ENCODE measurements around the gene IFT81. TPM values are rescaled to one million over a fixed set of nuclear protein-coding genes. Genes with fewer than 3 reads are reported as not detected.
A peak's percentile ranks its signal among the peaks of the same experiment; 100 is the strongest.

IFT81 gene
- total RNA-seq, 2 experiments from 2014 or later: 1.4 to 2.2 TPM

- CTCF ChIA-PET: no interaction called here
- no peaks in the 10 kb centered on the region for H3K9me3 Mint-ChIP-seq (ENCODE audit: low read depth)
- DNase-seq (no peak), ATAC-seq (no peak)
- no peak overlapping the region for H3K27ac Mint-ChIP-seq
- peaks cover 25% of the 10 kb centered on the region for H3K27me3 Mint-ChIP-seq
- no peak overlapping the region for H3K4me3 Mint-ChIP-seq
- H3K36me3 Mint-ChIP-seq: no peaks in the 10 kb centered on the region
- H3K4me1 Mint-ChIP-seq: no peaks in the 10 kb centered on the region
Measured at GRCh38 chr12:110235383-110235782, 111.2 kb downstream of the IFT81 start.

GRCh38 chr12:110243227-110243626 lies 119.1 kb downstream of the IFT81 start:
- Mint-ChIP-seq H3K36me3 (no peaks in the 10 kb centered on the region), H3K9me3 (ENCODE audit: low read depth) (no peaks in the 10 kb centered on the region), H3K27me3 (no peaks in the 10 kb centered on the region), H3K4me3 (no peak overlapping the region), H3K4me1 (no peaks in the 10 kb centered on the region), H3K27ac (no peak overlapping the region)
- no peak for ATAC-seq
- CTCF ChIA-PET: interaction anchor here (0.6 to 0.7 kb wide), 2 partner anchors 46 to 122 kb away, joined by 3 read pairs; no protein-coding TSS in a partner anchor
- DNase-seq: peak; percentile 30

- H3K4me3 Mint-ChIP-seq: no peak overlapping the region
- H3K27me3 Mint-ChIP-seq: no peaks in the 10 kb centered on the region
- no peak overlapping the region for H3K27ac Mint-ChIP-seq
- H3K4me1 Mint-ChIP-seq: no peaks in the 10 kb centered on the region
- DNase-seq (no peak), ATAC-seq (no peak)
- no peaks in the 10 kb centered on the region for H3K36me3 Mint-ChIP-seq
- CTCF ChIA-PET: interaction anchor here (1.0 to 3.0 kb wide), 4 partner anchors 36 to 187 kb away, joined by 3 to 13 read pairs (median 3); no protein-coding TSS in a partner anchor
- H3K9me3 Mint-ChIP-seq (ENCODE audit: low read depth): no peaks in the 10 kb centered on the region
Measured at GRCh38 chr12:110244372-110244771, 120.2 kb downstream of the IFT81 start.

- no peaks in the 10 kb centered on the region for H3K9me3 Mint-ChIP-seq (ENCODE audit: low read depth)
- H3K27ac Mint-ChIP-seq: no peak overlapping the region
- H3K27me3 Mint-ChIP-seq: no peaks in the 10 kb centered on the region
- no peaks in the 10 kb centered on the region for H3K36me3 Mint-ChIP-seq
- ATAC-seq (no peak), DNase-seq (peak; percentile 8)
- CTCF ChIA-PET: interaction anchor here (1.0 to 3.0 kb wide), 4 partner anchors 35 to 187 kb away, joined by 3 to 13 read pairs (median 3); no protein-coding TSS in a partner anchor
- no peak overlapping the region for H3K4me3 Mint-ChIP-seq
- no peaks in the 10 kb centered on the region for H3K4me1 Mint-ChIP-seq
Measured at GRCh38 chr12:110244829-110245228, 120.7 kb downstream of the IFT81 start.

- ATAC-seq: peak; percentile 80
- Mint-ChIP-seq H3K27me3 (no peaks in the 10 kb centered on the region), H3K4me1 (no peaks in the 10 kb centered on the region), H3K4me3 (no peak overlapping the region), H3K9me3 (ENCODE audit: low read depth) (no peaks in the 10 kb centered on the region), H3K36me3 (no peaks in the 10 kb centered on the region), H3K27ac (no peak overlapping the region)
- CTCF ChIA-PET: interaction anchor here (0.6 to 3.0 kb wide), 4 partner anchors 35 to 144 kb away, joined by 3 to 13 read pairs (median 4); no protein-coding TSS in a partner anchor
- DNase-seq: peak; percentile 64
Measured at GRCh38 chr12:110245369-110245772, 121.2 kb downstream of the IFT81 start.

GRCh38 chr12:110246636-110247339 lies 122.6 kb downstream of the IFT81 start:
- no peak overlapping the region for H3K4me3 Mint-ChIP-seq
- H3K27me3 Mint-ChIP-seq: no peaks in the 10 kb centered on the region
- no peaks in the 10 kb centered on the region for H3K4me1 Mint-ChIP-seq
- CTCF ChIA-PET: interaction anchor here (0.6 to 3.0 kb wide), 3 partner anchors 67 to 147 kb away, joined by 3 to 13 read pairs (median 4); no protein-coding TSS in a partner anchor
- no peaks in the 10 kb centered on the region for H3K36me3 Mint-ChIP-seq
- H3K27ac Mint-ChIP-seq: no peak overlapping the region
- no peaks in the 10 kb centered on the region for H3K9me3 Mint-ChIP-seq (ENCODE audit: low read depth)
- DNase-seq: no peak
- ATAC-seq: no peak

GRCh38 chr12:110247340-110248095 lies 123.4 kb downstream of the IFT81 start:
- DNase-seq (no peak), ATAC-seq (no peak)
- no peak overlapping the region for H3K27ac Mint-ChIP-seq
- H3K4me3 Mint-ChIP-seq: no peak overlapping the region
- no peaks in the 10 kb centered on the region for H3K9me3 Mint-ChIP-seq (ENCODE audit: low read depth)
- H3K4me1 Mint-ChIP-seq: no peaks in the 10 kb centered on the region
- no peaks in the 10 kb centered on the region for H3K27me3 Mint-ChIP-seq
- no peaks in the 10 kb centered on the region for H3K36me3 Mint-ChIP-seq
- CTCF ChIA-PET: interaction anchor here (1.5 kb wide), 1 partner anchor 148 kb away, joined by 4 read pairs; no protein-coding TSS in a partner anchor

GRCh38 chr12:110248096-110248447 lies 123.9 kb downstream of the IFT81 start:
- no peak overlapping the region for H3K4me3 Mint-ChIP-seq
- CTCF ChIA-PET: interaction anchor here (1.5 kb wide), 1 partner anchor 148 kb away, joined by 4 read pairs; no protein-coding TSS in a partner anchor
- no peaks in the 10 kb centered on the region for H3K4me1 Mint-ChIP-seq
- DNase-seq (no peak), ATAC-seq (no peak)
- H3K9me3 Mint-ChIP-seq (ENCODE audit: low read depth): no peaks in the 10 kb centered on the region
- H3K36me3 Mint-ChIP-seq: no peaks in the 10 kb centered on the region
- H3K27me3 Mint-ChIP-seq: no peaks in the 10 kb centered on the region
- H3K27ac Mint-ChIP-seq: no peak overlapping the region

GRCh38 chr12:110249105-110249504 lies 124.9 kb downstream of the IFT81 start:
- CTCF ChIA-PET: no interaction called here
- no peak overlapping the region for H3K27ac Mint-ChIP-seq

GRCh38 chr12:110249716-110250225 lies 125.6 kb downstream of the IFT81 start:
- Mint-ChIP-seq H3K4me3 (no peak overlapping the region), H3K27me3 (no peaks in the 10 kb centered on the region), H3K27ac (no peak overlapping the region), H3K9me3 (ENCODE audit: low read depth) (no peaks in the 10 kb centered on the region), H3K4me1 (no peaks in the 10 kb centered on the region), H3K36me3 (no peaks in the 10 kb centered on the region)
- DNase-seq: no peak
- no peak for ATAC-seq
- CTCF ChIA-PET: no interaction called here

More at GRCh38 chr12:110249105-110249504, 124.9 kb downstream of the IFT81 start:
- no peak for ATAC-seq
- no peak overlapping the region for H3K4me3 Mint-ChIP-seq
- no peaks in the 10 kb centered on the region for H3K4me1 Mint-ChIP-seq
- H3K27me3 Mint-ChIP-seq: no peaks in the 10 kb centered on the region
- no peaks in the 10 kb centered on the region for H3K9me3 Mint-ChIP-seq (ENCODE audit: low read depth)
- H3K36me3 Mint-ChIP-seq: no peaks in the 10 kb centered on the region
- no peak for DNase-seq

GRCh38 chr12:110251381-110251780 lies 127.2 kb downstream of the IFT81 start:
- Mint-ChIP-seq H3K4me1 (no peaks in the 10 kb centered on the region), H3K9me3 (ENCODE audit: low read depth) (no peaks in the 10 kb centered on the region), H3K27ac (no peak overlapping the region), H3K27me3 (no peaks in the 10 kb centered on the region), H3K36me3 (no peaks in the 10 kb centered on the region), H3K4me3 (no peak overlapping the region)
- CTCF ChIA-PET: interaction anchor here (1.3 kb wide), 1 partner anchor 180 kb away, joined by 3 read pairs; no protein-coding TSS in a partner anchor
- ATAC-seq: no peak
- DNase-seq: no peak

- Mint-ChIP-seq H3K36me3 (no peaks in the 10 kb centered on the region), H3K4me3 (no peak overlapping the region), H3K27ac (no peak overlapping the region), H3K27me3 (no peaks in the 10 kb centered on the region), H3K4me1 (no peaks in the 10 kb centered on the region), H3K9me3 (ENCODE audit: low read depth) (no peaks in the 10 kb centered on the region)
- ATAC-seq (no peak), DNase-seq (no peak)
- CTCF ChIA-PET: interaction anchor here (1.3 kb wide), 1 partner anchor 179 kb away, joined by 3 read pairs; no protein-coding TSS in a partner anchor
Measured at GRCh38 chr12:110252716-110253115, 128.6 kb downstream of the IFT81 start.

GRCh38 chr12:110253176-110253575 lies 129.0 kb downstream of the IFT81 start:
- CTCF ChIA-PET: no interaction called here
- no peaks in the 10 kb centered on the region for H3K9me3 Mint-ChIP-seq (ENCODE audit: low read depth)

More at GRCh38 chr12:110253176-110253575, 129.0 kb downstream of the IFT81 start:
- Mint-ChIP-seq H3K4me3 (no peak overlapping the region), H3K27me3 (no peaks in the 10 kb centered on the region), H3K4me1 (no peaks in the 10 kb centered on the region), H3K36me3 (no peaks in the 10 kb centered on the region), H3K27ac (no peak overlapping the region)
- no peak for DNase-seq
- ATAC-seq: no peak

Measured in activated CD8-positive, alpha-beta memory T cell treated with anti-CD3 and anti-CD28 coated beads, Interleukin-2, amount 10 ng/mL, durations not matched to agents 7 days and 5 days (primary cell).